ENCODE measurements around the gene NRG2.

DNA sequence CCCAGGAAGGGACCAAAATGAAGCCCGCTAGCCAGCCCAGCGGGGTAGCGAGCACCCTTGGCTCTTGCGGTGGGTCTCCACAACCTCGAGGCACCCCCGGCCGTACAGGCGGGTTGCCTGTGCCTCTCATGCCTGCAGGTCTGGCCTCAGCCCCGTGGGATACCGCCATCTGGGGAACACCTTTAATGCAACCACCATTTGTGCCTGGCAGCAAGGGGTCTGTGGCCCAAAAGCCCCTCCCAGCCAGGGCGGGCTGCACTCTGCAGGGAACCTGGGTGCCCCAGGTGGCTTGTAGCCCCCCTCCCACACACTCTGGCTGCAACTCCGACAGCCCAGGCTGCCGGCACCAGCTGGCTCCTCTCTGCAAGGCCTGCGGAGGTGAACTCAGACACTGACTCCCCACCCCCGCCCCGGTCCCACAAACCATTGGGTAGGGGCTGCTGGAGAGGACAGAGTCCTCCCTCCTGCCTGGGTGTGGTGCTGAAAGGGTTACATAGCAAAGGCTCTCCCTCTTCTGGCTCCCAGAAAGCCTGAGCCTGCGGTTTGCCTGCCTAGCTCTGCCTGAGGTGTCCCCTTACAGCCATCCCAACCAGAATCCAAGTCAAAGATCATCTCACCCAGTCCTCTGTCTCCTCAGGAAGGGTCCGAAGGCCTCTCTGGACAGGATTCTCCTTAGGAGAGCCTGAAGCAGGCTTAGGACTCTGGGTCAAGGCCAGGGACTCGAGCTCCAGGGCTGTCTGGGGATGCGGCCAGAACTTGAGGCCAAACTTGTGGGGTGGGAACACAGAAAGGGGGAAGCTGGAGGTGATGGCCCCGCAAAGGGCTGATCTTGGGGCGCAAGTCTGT, 138.1 kb downstream of the NRG2 start:
- TF ChIP-seq, protein P1, sequence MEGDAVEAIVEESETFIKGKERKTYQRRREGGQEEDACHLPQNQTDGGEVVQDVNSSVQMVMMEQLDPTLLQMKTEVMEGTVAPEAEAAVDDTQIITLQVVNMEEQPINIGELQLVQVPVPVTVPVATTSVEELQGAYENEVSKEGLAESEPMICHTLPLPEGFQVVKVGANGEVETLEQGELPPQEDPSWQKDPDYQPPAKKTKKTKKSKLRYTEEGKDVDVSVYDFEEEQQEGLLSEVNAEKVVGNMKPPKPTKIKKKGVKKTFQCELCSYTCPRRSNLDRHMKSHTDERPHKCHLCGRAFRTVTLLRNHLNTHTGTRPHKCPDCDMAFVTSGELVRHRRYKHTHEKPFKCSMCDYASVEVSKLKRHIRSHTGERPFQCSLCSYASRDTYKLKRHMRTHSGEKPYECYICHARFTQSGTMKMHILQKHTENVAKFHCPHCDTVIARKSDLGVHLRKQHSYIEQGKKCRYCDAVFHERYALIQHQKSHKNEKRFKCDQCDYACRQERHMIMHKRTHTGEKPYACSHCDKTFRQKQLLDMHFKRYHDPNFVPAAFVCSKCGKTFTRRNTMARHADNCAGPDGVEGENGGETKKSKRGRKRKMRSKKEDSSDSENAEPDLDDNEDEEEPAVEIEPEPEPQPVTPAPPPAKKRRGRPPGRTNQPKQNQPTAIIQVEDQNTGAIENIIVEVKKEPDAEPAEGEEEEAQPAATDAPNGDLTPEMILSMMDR (IDR thresholded peaks at IDR 0.05 in 8 of 11, conservative IDR thresholded peaks at IDR 0.05 in 3 of 11): no peak
- no peak for TF ChIP-seq POLR2A (IDR thresholded peaks at IDR 0.05)
- no peak for TF ChIP-seq POLR2AphosphoS5 (IDR thresholded peaks at IDR 0.05)
